ENCODE measurements around the gene GSK3B.
"Not testable (repeated sequence)": the region's sequence is repeated elsewhere in the genome, so short reads cannot be mapped to it uniquely, and the experiment has no call there.

The GSK3B gene

DNA sequence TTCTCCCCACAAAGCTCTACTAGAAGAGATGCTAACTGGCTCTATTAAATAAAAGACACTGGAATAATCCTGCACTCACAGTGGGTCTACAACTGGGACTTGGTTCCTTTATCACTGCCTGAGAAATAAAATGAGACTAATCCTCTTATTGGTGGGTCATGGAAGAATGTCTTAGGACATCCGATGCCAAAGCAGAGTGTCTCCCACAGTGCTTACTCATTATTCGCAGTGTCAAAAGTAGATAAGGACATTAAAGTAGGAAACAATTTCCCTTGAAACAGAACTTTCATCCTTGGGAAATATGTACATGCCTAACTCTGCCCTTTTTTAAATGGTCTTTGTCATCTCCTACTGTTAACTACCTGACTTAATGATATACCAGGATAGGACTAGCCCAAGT, 71.5 kb downstream of the GSK3B start:
- no peak for TF ChIP-seq CTCF (IDR thresholded peaks at IDR 0.05; ENCODE audit: low read depth, low read length, missing control alignments)
- DNase-seq (ENCODE audit: low read depth) = no peak
- H3K4me3 ChIP-seq (ENCODE audit: low read depth, low read length) = no peak overlapping the region

GRCh38 chr3:120021523-120021922, 72.7 kb downstream of the GSK3B start:
- no peak for TF ChIP-seq CTCF (IDR thresholded peaks at IDR 0.05; ENCODE audit: low read depth, low read length, missing control alignments)
- no peak overlapping the region for H3K4me3 ChIP-seq (ENCODE audit: low read depth, low read length)
- DNase-seq (ENCODE audit: low read depth) = no peak

DNA sequence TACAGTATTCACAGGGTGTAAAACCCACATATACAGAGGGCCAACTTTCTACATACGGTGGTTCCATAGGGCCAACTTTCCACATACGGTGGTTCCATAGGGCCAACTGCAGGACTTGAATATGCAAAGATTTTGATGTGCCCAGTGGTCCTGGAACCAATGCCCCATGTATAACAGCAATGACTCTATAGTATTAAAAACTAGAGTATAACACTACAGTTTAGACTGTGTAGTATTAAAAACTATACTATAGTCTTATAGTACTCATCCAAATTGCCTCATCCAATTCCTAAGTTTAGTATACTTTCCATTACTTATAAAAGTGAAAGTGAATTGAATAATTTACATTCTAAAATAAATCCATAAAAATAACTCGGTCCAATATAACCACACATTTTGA, 75.9 kb downstream of the GSK3B start:
- H3K4me3 ChIP-seq (ENCODE audit: low read depth, low read length) = no peak overlapping the region
- TF ChIP-seq CTCF (IDR thresholded peaks at IDR 0.05; ENCODE audit: low read depth, low read length, missing control alignments) = no peak
- DNase-seq (ENCODE audit: low read depth) = no peak

DNA sequence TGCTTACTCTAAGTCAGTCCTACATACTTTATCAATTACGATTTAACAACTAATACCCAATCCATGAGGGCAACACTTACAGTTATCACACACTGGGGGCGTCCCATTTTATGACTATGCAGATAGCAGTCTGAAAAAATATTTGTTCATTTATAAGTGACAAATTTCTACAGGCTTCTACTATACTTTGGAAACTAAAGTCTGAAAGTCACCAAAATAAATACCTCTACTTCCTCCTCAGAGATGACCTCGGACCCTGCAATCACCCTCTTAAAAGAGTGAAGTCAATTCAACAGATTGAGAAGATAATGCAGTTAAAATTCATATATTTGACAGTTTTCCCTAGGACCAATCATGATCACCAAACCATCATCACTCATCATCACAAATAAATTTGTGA, 76.6 kb downstream of the GSK3B start:
- no peak for DNase-seq (ENCODE audit: low read depth)
- TF ChIP-seq CTCF (IDR thresholded peaks at IDR 0.05; ENCODE audit: low read depth, low read length, missing control alignments) = no peak
- no peak overlapping the region for H3K4me3 ChIP-seq (ENCODE audit: low read depth, low read length)

- TF ChIP-seq CTCF (IDR thresholded peaks at IDR 0.05; ENCODE audit: low read depth, low read length, missing control alignments) = no peak
- no peak for DNase-seq (ENCODE audit: low read depth)
- H3K4me3 ChIP-seq (ENCODE audit: low read depth, low read length) = no peak overlapping the region
Measured at GRCh38 chr3:120013481-120013880, 80.8 kb downstream of the GSK3B start.

DNA sequence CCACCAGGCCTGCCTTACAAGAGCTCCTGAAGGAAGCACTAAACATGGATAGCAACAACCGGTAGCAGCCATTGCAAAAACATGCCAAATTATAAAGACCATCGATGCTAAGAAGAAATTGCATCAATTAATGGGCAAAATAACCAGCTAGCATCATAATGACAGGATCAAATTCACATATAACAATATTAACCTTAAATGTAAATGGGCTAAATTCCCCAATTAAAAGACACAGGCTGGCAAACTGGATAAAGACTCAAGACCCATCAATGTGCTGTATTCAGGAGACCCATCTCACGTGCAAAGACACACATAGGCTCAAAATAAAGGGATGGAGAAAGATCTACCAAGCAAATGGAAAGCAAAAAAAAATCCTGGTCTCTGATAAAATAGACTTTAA, 88.5 kb downstream of the GSK3B start:
- not testable (repeated sequence) for DNase-seq (ENCODE audit: low read depth); H3K4me3 ChIP-seq (ENCODE audit: low read depth, low read length)

- not testable (repeated sequence) for DNase-seq (ENCODE audit: low read depth); H3K4me3 ChIP-seq (ENCODE audit: low read depth, low read length)
Measured at GRCh38 chr3:120004008-120004498, 90.2 kb downstream of the GSK3B start.

GRCh38 chr3:119998166-119998565, 96.1 kb downstream of the GSK3B start:
- no peak overlapping the region for H3K4me3 ChIP-seq (ENCODE audit: low read depth, low read length)
- DNase-seq (ENCODE audit: low read depth) = no peak
- TF ChIP-seq CTCF (IDR thresholded peaks at IDR 0.05; ENCODE audit: low read depth, low read length, missing control alignments) = no peak
